GM21515 (cell line): ENCODE results near the gene LTBP1.

ENCODE experiments used
- ATAC-seq: cut with Tn5 transposase; IDR thresholded peaks from one replicate; pipeline ENCODE4 v1.9.1; 2021; ENCODE audit not compliant: unreplicated experiment

LTBP1 gene

DNA sequence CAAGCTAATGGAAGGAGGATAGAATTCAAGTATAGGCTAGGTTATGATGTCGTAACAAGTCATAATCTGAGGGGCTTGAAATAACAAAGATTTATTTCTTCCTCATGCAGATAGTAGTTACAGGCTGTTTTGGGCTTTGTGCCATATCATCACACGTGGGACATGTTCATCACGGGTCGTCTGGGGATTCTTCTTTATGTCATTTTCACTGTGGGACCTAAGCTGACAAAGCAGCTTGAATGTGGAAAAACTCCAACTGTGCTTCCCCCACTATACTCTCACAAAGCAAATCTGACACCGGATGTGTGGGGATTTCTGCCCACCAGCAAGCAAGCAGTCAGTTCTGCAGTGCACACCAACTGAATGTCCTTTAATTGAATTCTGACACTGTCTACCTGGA lies 124.8 kb downstream of the LTBP1 start:
- ATAC-seq, result no peak

DNA sequence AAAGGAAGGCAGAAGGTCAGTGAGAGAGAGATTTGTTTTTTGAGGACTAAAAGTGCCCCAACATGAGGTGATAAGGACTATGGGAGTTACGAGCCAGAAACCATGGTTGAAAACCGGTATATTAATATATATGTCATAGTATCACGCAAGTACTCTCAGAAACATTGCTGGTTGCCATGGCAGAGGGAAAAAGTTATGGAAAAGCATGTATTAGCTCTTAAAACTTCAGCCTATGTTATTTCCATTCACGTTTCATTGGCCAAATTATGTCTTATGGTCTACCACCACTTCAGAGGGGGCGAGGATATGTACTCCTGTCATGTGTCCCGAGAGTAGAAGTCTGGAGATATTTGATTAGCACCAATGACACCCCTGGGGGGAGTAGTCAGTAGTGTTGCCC lies 125.9 kb downstream of the LTBP1 start:
- no peak for ATAC-seq

DNA sequence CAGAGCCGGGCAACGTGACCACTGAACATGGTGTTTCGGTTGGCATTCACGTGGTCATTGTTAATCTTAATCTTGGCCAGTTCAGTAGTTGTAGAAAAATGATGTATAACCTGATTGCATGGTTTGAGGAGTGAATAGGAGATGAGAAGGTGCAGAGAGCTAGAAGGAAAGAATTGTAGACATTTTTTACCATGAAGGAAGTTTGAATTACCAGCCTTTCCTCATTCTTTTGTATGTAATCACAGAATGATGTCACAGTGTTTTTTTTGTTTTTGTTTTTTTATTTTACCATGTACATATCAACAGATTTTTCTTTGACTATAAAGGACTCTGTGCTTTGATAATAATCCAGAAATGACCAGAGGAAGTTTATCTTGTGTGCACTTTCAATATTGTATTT lies 126.3 kb downstream of the LTBP1 start:
- ATAC-seq, result no peak

DNA sequence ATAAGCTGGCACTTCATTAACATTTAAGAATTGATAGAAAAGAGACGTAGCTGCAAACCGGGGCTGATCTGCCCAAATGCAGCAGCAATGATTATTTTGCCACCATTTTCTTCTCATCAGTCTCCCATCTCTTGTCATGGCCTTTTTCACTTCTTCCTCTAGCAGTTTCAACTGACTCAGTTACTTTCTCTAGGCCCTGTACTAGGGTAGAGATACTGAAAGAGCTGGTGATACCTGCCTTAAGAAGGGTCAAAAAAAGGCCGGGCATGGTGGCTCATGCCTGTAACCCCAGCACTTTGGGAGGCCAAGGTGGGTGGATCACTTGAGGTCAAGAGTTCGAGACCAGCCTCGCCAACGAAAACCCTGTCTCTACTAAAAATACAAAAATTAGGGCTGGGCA lies 127.4 kb downstream of the LTBP1 start:
- ATAC-seq, result no peak

DNA sequence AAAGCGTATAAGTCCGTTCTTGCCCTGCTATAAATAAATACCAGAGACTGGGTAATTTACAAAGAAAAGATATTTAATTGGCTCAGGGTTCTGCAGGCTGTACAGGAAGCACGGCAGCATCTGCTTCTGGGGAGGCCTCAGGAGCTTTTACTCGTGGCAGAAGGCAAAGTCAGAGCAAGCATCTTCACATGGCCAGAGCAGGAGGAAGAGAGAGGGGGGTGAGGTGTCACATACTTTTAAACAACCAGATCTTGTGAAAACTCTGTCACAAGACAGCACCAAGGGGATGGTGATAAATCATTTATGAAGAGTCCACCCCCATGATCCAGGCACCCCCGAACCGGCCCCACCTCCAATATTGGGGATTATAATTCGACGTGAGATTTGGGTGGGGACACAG lies 130.6 kb downstream of the LTBP1 start:
- ATAC-seq, result no peak

DNA sequence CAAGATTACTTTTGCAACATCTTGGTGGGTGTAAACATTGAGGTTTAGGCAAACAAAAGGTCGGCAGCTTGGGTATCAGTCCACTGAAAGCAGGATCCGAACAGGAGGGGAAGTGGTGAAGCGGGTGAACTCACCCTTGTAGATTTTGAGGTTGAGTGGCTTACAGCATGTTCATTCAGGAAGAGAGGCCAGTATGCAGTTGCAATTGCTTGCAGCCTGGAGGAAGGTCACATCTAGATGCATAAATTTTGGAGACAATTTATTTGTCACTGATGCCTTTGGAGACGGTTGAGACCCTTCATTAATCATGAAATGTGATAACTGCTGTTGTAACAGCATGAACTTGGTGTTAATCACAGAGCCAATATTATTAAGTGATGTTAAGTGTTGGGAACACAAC lies 131.1 kb downstream of the LTBP1 start:
- ATAC-seq, result no peak

DNA sequence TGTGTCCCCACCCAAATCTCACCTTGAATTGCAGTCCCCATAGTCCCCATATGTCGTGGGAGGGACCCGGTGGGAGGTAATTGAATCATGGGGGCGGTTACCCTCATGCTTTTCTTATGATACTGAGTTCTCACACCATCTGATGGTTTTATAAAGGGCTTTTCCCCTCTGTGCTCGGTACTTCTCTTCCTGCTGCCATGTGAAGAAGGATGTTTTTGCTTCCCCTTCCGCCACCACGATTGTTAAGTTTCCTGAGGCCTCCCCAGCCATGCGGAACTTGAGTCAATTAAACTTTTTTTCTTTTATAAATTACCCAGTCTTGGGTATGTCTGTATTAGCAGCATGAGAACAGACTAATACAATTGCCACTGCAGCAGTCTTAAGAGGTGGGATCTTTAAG lies 134.9 kb downstream of the LTBP1 start:
- ATAC-seq, result no peak

DNA sequence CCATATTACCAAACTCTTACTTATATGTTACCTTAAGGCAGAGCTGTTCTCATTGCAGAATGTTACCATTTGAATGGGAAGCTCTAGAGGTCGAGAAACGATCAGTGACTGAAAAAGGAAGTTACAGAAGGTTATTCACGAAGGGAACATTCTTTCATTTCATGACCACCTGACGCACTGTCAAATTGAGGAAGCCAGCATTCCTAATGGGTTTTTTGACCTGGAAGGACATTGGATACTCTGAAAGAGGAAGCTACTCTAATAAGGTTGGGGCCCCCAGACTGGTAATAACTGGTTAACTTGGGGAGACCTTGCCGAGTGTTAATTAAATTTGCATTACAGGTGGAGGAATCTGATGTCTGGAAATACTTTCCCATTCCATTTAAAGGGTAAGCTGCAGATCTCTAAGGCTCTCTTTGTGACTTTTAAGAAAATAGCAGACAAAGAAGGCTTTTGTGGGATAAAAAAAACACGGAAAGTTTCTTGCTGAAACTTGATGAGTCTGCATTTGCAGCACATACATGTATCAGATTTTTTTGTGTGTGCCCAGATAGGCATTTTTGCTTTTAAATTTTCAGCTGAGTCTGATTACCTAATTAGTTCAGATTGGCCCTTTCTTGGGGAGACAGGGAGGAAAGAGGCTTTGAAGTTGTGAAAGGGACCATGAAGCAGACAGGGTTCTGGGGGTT lies 137.1 kb downstream of the LTBP1 start:
- no peak for ATAC-seq

DNA sequence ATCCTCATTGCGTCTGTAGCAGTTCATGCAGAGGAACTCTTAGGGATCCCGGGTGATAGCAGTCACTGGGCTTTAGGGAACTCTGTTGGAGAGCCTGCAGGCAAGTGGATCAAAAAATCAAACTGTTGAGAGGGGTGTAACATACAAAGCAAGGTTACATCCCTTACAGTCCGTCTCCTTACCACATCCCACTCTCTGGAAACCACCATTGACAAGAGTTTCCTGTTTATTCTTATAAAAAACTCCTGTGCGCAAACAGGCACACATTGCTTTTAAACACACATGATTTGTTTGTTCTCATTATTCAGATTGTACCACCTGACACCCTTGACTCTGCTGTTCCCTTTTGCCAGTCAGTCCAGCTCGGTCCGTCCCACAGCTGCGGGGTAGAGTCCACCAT lies 137.7 kb downstream of the LTBP1 start:
- ATAC-seq, result no peak

DNA sequence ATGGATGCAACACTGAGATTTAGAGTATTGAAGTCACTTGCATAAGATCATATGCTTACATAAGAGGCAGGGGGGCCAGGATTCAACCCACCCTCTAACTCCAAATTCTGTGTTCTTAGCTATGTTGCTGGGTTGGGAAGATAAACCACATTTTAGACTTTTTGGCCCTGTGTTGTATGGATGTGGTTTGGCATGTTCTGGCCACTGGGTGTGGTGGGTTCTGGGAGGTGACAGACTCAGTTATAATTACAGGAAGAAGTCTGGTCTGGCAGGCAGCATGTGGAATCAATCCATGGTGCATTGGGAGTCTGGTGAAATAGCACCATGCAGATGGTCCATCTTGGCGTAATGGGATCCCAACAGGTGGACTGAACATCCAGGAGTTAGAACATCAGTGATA lies 138.9 kb downstream of the LTBP1 start:
- no peak for ATAC-seq

DNA sequence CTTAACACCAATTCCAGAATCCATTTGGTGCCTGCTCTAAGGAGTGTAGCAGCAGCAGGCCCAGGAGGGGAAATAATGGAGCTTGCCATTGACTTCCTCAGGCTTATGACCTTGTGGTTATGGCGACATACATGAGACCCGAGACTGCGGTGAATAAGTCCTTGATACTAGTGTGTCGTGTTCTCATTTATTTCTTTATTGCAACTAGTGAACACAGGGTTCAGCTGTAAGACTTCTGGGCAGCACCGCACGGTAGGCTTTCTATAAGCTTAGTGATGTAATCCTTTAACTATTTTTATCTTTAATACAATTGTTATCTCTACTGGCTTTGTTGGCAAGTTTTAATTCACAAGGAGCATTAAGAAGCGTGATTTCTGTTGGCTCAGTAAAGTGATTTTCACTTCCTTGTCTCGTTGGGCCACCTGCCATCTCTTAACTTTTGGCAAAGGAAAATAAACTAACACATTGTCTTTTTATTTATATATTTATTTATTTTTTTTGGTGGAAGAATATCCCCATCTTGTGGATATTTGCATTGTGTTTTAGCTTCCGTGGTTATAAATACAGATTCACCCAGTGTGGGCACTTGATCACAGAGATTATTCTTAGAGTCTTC lies 139.8 kb downstream of the LTBP1 start:
- ATAC-seq, result no peak

DNA sequence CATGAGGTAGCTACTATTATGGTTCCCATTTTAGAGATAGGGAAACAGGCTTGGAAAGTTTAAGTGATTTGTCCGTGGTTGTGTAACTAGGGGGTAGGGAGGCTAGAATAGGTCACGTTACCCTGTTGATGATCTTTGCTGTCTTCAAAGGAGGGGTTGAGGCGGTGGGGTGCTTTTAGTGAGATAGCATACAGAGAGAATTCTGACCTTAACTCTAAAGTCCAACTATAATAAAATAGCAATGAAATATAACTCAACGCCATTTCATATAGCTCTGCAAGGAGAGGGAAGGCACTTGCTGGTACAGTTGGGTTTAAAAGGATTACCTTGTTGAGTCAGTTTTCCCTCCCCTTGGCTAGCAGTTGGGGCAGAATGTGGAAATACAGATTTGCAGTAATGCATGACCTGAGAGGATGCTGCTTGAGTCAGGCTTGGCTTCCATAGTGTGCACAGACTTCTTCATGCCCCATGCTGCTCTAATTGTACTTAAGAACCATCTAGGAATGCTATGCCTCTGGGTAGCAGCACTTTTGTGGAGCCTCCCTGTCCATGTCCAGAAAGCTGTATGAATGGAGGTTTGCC lies 143.9 kb downstream of the LTBP1 start:
- no peak for ATAC-seq

DNA sequence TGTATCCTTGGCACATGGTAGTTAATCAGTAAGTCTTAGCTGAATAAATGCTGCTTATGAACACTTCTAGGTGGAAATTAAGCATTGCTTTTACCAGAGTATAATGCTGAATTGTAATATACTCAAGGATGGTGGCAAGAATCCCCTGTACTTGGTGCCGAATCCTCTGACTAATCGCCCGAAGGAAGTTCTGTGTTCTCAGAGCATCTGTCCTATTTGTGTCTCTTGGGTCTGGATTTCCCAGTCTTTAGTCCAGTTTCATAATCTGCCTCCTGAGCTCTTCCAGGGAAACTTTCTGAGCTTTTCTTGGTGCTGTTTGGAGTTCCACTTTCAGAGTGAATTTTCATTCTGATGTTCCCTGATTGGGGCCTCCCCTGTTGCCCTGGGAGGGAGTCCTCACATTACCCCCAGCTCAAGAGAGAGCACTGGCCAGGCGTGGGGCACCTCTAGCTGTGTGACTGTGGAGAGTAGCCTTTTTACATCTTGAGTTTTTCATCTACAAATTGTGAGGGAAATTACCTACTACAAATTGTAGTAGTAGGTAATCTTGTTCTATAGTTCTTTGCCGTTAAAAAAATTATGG lies 144.9 kb downstream of the LTBP1 start:
- no peak for ATAC-seq

DNA sequence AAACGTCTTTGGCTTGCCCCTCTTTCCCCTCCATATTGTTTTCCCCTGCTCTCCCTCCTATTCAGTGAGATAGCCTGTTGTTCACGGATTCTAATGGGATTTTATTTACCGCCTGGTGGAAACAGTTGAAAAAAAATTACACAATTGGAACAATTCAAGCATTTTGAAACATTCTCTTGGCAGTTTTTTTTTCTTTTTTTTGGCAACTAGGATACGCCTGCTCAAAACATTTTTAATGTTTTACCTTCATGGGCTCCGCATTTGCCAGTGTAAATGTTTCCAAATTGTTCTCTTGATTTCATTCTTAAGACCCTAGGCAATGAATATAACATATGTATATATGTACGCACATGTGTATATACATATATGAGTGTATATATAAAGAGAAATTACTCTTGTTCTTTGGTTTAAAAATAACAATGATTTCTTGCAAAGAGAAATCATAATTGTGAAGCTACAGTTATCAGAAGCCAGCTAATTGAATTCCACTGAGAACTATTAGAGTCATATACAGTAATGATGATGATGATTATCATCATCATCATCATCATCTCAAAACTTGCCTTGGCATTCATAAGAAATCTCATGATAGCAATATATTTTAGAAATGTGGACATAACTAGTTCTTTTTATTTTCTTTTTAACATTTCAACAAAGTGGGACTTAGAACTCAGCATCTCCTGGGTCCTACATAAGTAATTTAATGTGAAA lies 146.7 kb downstream of the LTBP1 start:
- ATAC-seq, result no peak

DNA sequence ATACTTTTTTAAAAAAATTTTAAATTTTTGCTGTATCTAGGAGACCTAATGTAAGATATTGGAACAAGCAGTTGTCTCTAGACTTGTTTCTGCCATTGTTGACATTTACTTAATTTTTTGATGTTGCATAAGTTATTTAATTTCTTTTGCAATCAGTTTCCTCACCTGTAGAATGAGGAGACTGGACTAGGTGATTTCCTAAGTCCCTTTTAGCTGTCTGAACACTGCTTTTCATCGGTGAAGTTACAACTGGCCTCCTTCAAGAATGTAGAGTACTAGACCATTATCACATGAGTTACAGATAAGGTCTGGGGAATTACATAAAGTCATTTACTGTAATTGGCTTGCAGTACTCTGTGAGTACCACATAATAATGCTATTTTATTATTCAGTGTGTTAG lies 147.6 kb downstream of the LTBP1 start:
- ATAC-seq, result no peak

DNA sequence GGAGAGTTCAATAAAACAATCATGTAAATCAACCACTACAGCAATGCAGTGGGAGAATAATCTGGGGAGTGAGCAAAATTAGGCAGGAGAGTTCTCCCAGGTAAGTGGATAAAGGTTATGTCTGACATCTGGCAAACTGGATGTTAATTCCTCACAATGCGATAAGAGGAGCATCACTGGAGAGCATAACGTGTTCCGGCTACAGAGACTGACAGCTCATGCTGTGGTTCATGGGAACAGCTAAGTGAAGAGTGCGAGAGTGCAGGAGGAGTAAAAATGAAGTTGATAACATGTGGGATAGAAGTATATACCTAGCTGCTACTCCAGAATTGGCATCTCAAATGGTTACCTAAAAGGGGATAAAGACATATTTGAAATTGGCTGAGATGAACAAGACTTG lies 153.2 kb downstream of the LTBP1 start:
- ATAC-seq, result no peak

DNA sequence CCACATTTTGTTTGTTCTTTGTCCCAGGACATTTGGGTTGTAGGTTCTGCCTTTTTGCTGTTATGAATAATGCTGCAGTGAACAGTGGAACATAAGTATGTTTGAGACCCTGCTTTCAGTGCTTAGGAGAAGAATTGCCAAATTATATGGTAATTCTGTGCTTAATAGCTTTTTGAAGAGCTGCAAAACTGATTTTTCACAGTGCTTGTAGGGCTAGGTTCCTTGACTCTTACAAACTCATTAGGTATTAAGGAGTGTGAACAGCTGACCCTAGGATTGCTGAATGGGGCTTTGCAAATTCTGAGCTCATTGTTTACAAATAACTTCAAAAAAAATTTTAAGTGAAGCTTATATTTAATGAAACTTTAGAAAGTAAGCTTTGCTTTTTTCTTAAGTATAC lies 154.2 kb downstream of the LTBP1 start:
- ATAC-seq, result no peak

DNA sequence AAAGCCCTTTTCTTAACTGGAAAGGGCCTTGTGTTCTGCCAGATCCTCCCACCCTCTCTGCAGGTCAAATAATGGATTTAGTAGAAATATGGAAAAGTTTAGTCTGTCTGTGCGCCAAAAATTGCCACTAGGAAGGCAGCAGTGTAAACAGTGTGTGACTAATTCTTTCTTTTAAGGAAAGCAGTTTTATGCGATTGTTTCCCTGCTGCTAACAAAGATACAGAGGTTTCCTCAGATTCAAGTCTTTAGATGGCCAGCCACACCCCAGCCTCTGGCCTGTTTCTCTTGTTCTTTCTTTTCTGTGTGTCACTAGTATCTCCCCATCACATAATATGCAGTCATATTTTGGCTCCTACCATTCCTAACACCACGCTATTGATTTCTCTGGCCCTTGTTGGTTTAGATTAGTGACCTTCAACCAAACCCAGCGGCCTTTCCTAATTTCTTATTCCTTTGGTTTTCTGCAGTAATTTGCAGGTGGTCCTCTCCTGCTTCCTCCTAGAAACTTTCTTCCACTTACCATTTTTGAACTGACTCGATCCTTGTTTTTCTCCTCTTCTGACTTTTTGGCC lies 157.4 kb downstream of the LTBP1 start:
- no peak for ATAC-seq

DNA sequence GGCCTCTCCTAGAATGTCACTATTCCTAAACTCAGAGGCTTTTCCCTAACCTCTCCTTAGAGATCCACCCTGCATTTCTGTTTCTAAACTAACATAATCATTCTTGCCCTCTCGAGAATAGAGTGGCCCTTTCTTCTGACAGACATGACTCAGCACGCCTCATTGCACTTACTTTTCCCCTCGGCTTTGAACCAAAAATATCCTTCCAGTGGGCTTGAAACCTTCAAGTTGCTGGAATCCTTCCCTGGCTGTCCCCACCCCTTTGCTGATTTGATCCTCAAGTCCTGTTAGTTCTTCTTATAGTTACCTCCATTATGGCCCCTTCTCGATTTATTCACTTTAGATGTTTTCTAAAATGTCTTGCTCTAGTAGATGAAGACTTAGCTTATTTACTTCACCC lies 158.0 kb downstream of the LTBP1 start:
- no peak for ATAC-seq

DNA sequence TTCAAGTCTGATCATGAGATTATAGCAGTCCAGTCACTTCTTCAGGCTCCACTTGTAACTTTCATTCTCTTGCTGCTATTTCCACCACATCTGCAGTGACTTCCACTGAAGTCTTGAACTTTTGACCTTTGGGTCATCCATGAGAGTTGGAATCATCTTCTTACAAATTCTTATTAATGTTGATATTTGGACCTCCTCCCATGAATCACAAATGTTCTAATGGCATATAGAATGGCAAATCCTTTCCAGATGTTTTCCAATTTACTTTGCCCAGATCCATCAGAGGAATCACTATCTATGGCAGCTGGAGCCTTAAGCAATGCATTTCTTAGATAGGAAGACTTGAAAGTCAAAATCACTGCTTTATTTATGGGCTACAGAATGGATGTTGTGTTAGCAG lies 159.4 kb downstream of the LTBP1 start:
- ATAC-seq, result no peak

DNA sequence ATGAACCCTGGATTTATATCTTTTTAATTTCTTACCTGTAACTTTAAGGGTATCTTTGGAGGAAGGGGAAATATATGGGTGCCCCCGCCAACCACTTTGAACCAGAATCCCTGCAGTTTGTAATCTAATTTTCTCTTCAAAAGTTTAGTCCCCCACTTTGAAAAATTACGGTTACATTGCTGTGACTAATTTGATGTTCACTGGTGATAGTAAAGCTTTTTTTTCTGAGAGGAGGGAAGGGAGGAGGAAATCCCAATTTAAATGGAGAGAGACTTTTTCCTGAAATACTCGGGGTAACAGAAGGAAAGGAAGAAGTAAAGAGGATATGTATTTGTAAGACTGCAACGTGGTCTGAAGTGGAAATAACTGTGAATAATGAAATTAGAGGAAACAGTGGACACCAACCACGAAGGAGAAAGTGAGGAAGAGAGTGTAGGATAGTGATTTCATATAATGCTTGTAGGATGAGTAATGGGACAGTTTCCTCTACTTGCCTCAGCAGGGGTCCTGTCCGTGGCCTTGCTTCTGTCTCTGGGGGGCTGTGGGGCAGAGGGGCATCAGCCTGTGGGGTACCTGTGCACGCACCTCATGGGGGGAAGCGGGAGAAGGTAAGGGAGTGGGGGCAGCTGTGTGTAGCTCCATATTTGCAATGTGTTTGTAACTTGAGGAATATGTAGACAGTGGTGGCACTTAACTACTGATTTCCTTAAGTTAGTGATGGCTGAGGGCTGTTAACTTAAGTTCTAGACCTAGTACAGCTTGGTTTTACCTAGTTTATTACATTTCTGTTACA lies 161.1 kb downstream of the LTBP1 start:
- no peak for ATAC-seq
